ENCODE data around the gene MAP3K12. TPM values are rescaled to one million over a fixed set of nuclear protein-coding genes. Genes with fewer than 3 reads are reported as not detected.

Gene MAP3K12
- total RNA-seq, 4 donors from 2014 or later: 6.4 to 12.8 (median 9.4) TPM

GRCh38 chr12:53502983-53503728, 3.9 kb upstream of the MAP3K12 start:
- TF ChIP-seq POLR2A (IDR thresholded peaks at IDR 0.05): no peak
- TF ChIP-seq CTCF (IDR thresholded peaks at IDR 0.05): no peak
- peak in 1 of 2 donors; percentile 84 for DNase-seq (ENCODE audit: low spot score in 2 of 2)
- intact Hi-C loops (cut with DNase I; ENCODE audit: low total_unique reads): no loop called here
- WGBS, 2 donors: 74 to 80% methylated on average over 10 of the region's 10 CpGs
- H3K4me3 ChIP-seq (ENCODE audit: low read depth, poor library complexity, severe bottlenecking): no peak overlapping the region

GRCh38 chr12:53502331-53502730, 3.1 kb upstream of the MAP3K12 start:
- no peak overlapping the region for H3K4me3 ChIP-seq (ENCODE audit: low read depth, poor library complexity, severe bottlenecking)
- DNase-seq (ENCODE audit: low spot score in 2 of 2): peak in 1 of 2 donors; percentile 58
- TF ChIP-seq CTCF (IDR thresholded peaks at IDR 0.05) (no peak), POLR2A (IDR thresholded peaks at IDR 0.05) (no peak)
- intact Hi-C loops (cut with DNase I; ENCODE audit: low total_unique reads): no loop called here
- 59 to 60% methylated on average over 9 of the region's 9 CpGs for whole genome bisulfite sequencing, 2 donors

GRCh38 chr12:53501615-53502181, 2.4 kb upstream of the MAP3K12 start:
- peak in 1 of 2 donors; percentile 89 for DNase-seq (ENCODE audit: low spot score in 2 of 2)
- intact Hi-C loops (cut with DNase I; ENCODE audit: low total_unique reads): no loop called here
- no peak overlapping the region for H3K4me3 ChIP-seq (ENCODE audit: low read depth, poor library complexity, severe bottlenecking)
- 56 to 65% methylated on average over 9 to 10 of the region's 10 CpGs for WGBS, 2 donors
- TF ChIP-seq CTCF (IDR thresholded peaks at IDR 0.05): no peak
- no peak for TF ChIP-seq POLR2A (IDR thresholded peaks at IDR 0.05)

- peak; percentile 99 to 100 for DNase-seq (ENCODE audit: low spot score in 2 of 2)
- TF ChIP-seq POLR2A (IDR thresholded peaks at IDR 0.05) (no peak), CTCF (IDR thresholded peaks at IDR 0.05) (no peak)
- H3K4me3 ChIP-seq (ENCODE audit: low read depth, poor library complexity, severe bottlenecking): peak within 1 kb of the TSS; percentile 52
- intact Hi-C loops (cut with DNase I; ENCODE audit: low total_unique reads): no loop called here
- WGBS, 2 donors: 0% methylated on average over 32 to 56 of the region's 74 CpGs
Observed at GRCh38 chr12:53500776-53501614, 1.7 kb upstream of the MAP3K12 start, which contains the start of gene TARBP2. TSS of gene TARBP2 (plus strand) at chr12:53501283. CDS start at chr12:53501409, 126 bp downstream.

GRCh38 chr12:53500142-53500775, 1.0 kb upstream of the MAP3K12 start:
- intact Hi-C loops (cut with DNase I; ENCODE audit: low total_unique reads): no loop called here
- WGBS, 2 donors: 1 to 2% methylated on average over 17 of the region's 17 CpGs
- H3K4me3 ChIP-seq (ENCODE audit: low read depth, poor library complexity, severe bottlenecking): peak overlapping the region; percentile 38
- DNase-seq (ENCODE audit: low spot score in 2 of 2): peak; percentile 83 to 95
- TF ChIP-seq CTCF (IDR thresholded peaks at IDR 0.05): no peak
- TF ChIP-seq POLR2A (IDR thresholded peaks at IDR 0.05): peak in 1 of 2 donors; percentile 94
